ENCODE data around the gene CELF4.

Gene CELF4

GRCh38 chr18:37264956-37265355, 300.6 kb downstream of the CELF4 start:
- no peak overlapping the region for H3K4me3 ChIP-seq (ENCODE audit: low read depth, low read length)
- DNase-seq: no peak
- no peak overlapping the region for H3K27ac ChIP-seq
- no peak for TF ChIP-seq CTCF (IDR thresholded peaks at IDR 0.05; ENCODE audit: low read depth, low read length, missing control alignments)
- no peaks in the 10 kb centered on the region for H3K27me3 ChIP-seq (replicated peaks)
- H3K36me3 ChIP-seq (replicated peaks): no peaks in the 10 kb centered on the region
- in situ Hi-C loops (cut with HindIII; ENCODE audit: low pct_ligation_motif_present, low sequenced_read_pairs): no loop called here

DNA sequence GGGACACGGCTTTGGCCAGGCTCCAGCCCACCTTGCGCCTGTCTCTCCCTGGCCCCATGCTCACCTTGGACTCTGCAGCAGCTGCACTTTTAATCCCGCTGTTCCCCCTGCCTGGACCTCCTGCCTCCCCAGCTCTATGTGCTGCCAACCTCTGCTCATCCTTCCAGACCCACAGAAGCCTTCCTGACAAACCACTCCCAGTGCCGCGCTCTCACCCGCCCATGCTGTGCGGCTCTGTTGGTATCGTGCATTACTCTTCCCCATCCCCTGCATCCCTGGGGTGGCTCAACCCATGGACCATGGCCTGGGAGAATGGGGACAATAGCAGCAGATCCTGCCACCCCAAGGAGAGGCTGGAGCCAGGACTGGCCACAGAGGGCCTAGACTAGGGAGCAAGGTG, 303.6 kb downstream of the CELF4 start:
- in situ Hi-C loops (cut with HindIII; ENCODE audit: low pct_ligation_motif_present, low sequenced_read_pairs): no loop called here
- Histone ChIP-seq H3K36me3 (replicated peaks) (no peaks in the 10 kb centered on the region), H3K4me3 (ENCODE audit: low read depth, low read length) (no peak overlapping the region), H3K27ac (no peak overlapping the region), H3K27me3 (replicated peaks) (no peaks in the 10 kb centered on the region)
- no peak for DNase-seq
- TF ChIP-seq CTCF (IDR thresholded peaks at IDR 0.05; ENCODE audit: low read depth, low read length, missing control alignments): no peak

DNA sequence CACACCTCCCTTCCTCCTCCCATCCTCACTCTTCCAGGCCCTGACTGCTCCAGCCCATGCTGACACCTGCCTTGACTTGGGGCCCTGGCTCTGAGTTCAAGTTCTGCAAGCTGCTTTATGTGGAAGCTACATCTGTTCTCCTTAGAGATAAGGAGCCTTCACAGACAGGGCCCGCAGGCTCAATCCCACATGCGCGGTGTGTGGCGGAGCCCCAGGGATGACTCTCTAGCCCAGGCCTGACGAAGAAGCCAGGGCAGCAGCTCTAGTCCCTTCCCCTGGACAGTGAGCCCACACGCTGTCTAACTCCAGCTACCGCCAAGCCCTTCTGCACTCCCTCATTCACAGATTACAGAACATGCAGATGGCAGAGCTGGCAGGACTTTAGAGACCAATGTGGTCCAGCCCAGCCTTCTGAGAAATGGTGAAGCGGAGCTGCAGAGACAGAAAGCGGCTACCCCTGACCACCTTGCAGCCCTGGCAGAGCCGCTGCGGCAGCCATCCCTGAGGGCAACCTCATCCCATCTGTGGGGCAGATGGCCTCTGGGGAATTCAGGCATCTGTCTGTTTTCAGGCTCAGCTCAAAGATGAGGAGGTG, 304.3 kb downstream of the CELF4 start:
- in situ Hi-C loops (cut with HindIII; ENCODE audit: low pct_ligation_motif_present, low sequenced_read_pairs): no loop called here
- Histone ChIP-seq H3K27ac (no peak overlapping the region), H3K27me3 (replicated peaks) (no peaks in the 10 kb centered on the region), H3K4me3 (ENCODE audit: low read depth, low read length) (no peak overlapping the region), H3K36me3 (replicated peaks) (no peaks in the 10 kb centered on the region)
- no peak for DNase-seq
- no peak for TF ChIP-seq CTCF (IDR thresholded peaks at IDR 0.05; ENCODE audit: low read depth, low read length, missing control alignments)

GRCh38 chr18:37260367-37261093, 305.1 kb downstream of the CELF4 start:
- no peaks in the 10 kb centered on the region for H3K36me3 ChIP-seq (replicated peaks)
- DNase-seq: no peak
- in situ Hi-C loops (cut with HindIII; ENCODE audit: low pct_ligation_motif_present, low sequenced_read_pairs): no loop called here
- no peak for TF ChIP-seq CTCF (IDR thresholded peaks at IDR 0.05; ENCODE audit: low read depth, low read length, missing control alignments)
- peaks cover 3% of the 10 kb centered on the region for H3K27me3 ChIP-seq (replicated peaks)
- H3K4me3 ChIP-seq (ENCODE audit: low read depth, low read length): no peak overlapping the region
- no peak overlapping the region for H3K27ac ChIP-seq

DNA sequence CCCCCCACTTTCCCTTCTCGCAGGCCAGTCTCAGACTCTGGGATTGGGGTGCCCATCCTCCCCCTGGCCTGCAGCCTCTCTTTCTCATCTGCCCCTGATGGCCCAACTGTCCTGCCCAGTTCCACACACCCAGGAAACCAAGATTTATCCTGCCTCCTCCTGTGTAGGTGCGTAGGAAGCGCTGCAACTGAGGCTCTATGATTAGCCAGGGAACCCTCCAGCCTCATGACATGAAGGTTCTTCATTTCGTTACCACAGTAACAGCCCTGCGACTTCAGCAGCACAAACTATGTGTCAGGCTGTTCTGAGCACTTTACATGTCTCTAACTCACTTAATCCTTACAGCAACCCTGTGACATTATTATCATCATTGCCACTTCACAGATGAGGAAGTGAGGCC, 305.9 kb downstream of the CELF4 start:
- Histone ChIP-seq H3K27me3 (replicated peaks) (peaks cover 3% of the 10 kb centered on the region), H3K4me3 (ENCODE audit: low read depth, low read length) (no peak overlapping the region), H3K27ac (no peak overlapping the region), H3K36me3 (replicated peaks) (no peaks in the 10 kb centered on the region)
- no peak for DNase-seq
- in situ Hi-C loops (cut with HindIII; ENCODE audit: low pct_ligation_motif_present, low sequenced_read_pairs): no loop called here
- TF ChIP-seq CTCF (IDR thresholded peaks at IDR 0.05; ENCODE audit: low read depth, low read length, missing control alignments): no peak
